Karpas-422 (cell line): ENCODE results near the gene UBE3B. TPM values are rescaled to one million over a fixed set of nuclear protein-coding genes. Genes with fewer than 3 reads are reported as not detected.

Experiments used
- DNase-seq: peaks from one replicate; pipeline ENCODE4 v3.0.0-alpha.2; 2015
- H2AFZ ChIP-seq: fragments of 200-600 bp; sonication (generic); 2 replicates; pipeline ENCODE4 v1.6.1; 2014; ENCODE audit warnings: antibody characterized with exemption, low read length, mixed read lengths
- H3K27ac ChIP-seq: fragments of 200-600 bp; sonication (generic); 2 replicates; pipeline ENCODE4 v1.5.1; 2014; ENCODE audit warnings: mild to moderate bottlenecking, low read length, moderate library complexity
- H3K27me3 ChIP-seq: fragments of 200-600 bp; sonication (generic); 2 replicates; pipeline ENCODE4 v1.6.1; 2014; ENCODE audit warnings: low read length, mixed read lengths
- H3K36me3 ChIP-seq: fragments of 200-600 bp; sonication (generic); 2 replicates; pipeline ENCODE4 v1.6.1; 2014; ENCODE audit warnings: low read length, mixed read lengths; ENCODE audit not compliant: insufficient read depth
- H3K4me1 ChIP-seq: fragments of 200-600 bp; sonication (generic); 2 replicates; pipeline ENCODE4 v1.6.1; 2014; ENCODE audit warnings: mild to moderate bottlenecking, low read length, mixed read lengths
- H3K4me2 ChIP-seq: fragments of 200-600 bp; sonication (generic); 2 replicates; pipeline ENCODE4 v1.6.1; 2014; ENCODE audit warnings: low read length, low read depth, mild to moderate bottlenecking; ENCODE audit not compliant: poor library complexity, severe bottlenecking
- H3K4me3 ChIP-seq: fragments of 200-600 bp; sonication (generic); 2 replicates; pipeline ENCODE4 v1.5.1; 2014; ENCODE audit warnings: mild to moderate bottlenecking, antibody characterized with exemption, low read length, mixed read lengths
- H3K79me2 ChIP-seq: fragments of 200-600 bp; sonication (generic); 2 replicates; pipeline ENCODE4 v1.6.1; 2014; ENCODE audit warnings: mild to moderate bottlenecking, low read length, mixed read lengths
- H3K9ac ChIP-seq: fragments of 200-600 bp; sonication (generic); 2 replicates; pipeline ENCODE4 v1.6.0; 2014; ENCODE audit warnings: low read length
- H3K9me2 ChIP-seq: fragments of 200-600 bp; sonication (generic), shearing (Covaris generic); replicated peaks from 2 replicates; pipeline ENCODE4 v1.6.0; 2014; ENCODE audit warnings: mild to moderate bottlenecking, low read length, moderate library complexity; ENCODE audit not compliant: insufficient read depth
- H3K9me3 ChIP-seq: fragments of 300-700, 200-600 bp; sonication (generic); 2 replicates; pipeline ENCODE4 v1.6.1; 2014; ENCODE audit warnings: low read length, mixed read lengths
- H4K20me1 ChIP-seq: fragments of 200-600 bp; sonication (generic); 2 replicates; pipeline ENCODE4 v1.6.1; 2014; ENCODE audit warnings: mild to moderate bottlenecking, antibody characterized with exemption, low read length, low read depth; ENCODE audit not compliant: insufficient read depth
- total RNA-seq: library from RNA; depleted of rRNA; stranded (reverse); fragments of >200 nt; shearing (Covaris generic); gene quantifications from 2 replicates; pipeline ENCODE4 v1.2.3, GENCODE V29; 2014; ENCODE audit warnings: low replicate concordance

UBE3B gene
- total RNA-seq, 1 experiment from 2014 or later: 23.7 TPM

DNA sequence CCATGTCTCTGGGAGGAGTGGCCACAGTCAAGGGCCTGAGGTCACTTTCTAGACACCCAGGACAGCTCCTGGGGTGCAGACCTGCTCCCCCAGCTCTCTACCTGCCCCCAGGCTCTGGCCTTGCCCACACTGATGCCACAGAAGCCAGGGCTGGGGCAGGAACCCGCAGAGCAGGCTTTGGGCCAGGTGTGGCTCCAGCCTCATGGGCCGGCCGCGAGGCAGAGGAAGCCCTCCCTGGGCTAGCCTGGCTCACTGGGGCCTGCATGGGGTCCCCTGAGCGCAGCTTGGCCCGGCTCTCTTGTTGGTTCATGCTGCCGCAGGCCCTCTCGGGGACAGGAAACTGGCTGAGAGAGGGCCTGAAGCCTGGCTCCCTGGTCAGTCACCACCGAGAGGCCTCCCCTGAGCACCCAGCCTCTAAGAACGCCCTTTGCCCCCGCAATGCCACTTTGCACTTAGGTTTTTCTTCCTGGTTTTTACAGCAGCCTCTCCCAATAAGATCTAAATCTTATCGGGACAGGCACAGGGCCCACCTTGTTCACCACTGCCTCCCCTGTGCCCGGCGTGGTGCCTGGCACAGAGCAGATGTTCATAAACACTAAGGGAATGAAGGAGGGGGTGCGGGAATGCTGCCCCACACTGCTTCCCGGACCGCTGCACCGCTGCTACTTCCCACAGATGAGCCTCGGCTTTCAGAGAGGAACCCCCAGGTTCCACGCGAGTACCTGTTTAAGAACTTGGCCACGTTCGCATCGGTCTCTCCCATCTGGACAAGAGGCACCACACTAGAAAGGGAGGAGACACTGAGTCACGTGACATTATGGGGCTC is 81.2 kb downstream of the UBE3B start:
- Histone ChIP-seq H3K4me2 (no peak overlapping the region), H3K4me1 (no peaks in the 10 kb centered on the region), H3K4me3 (no peak overlapping the region), H4K20me1 (no peaks in the 10 kb centered on the region), H3K36me3 (peaks cover 12% of the 10 kb centered on the region; the same call in 1 of the 2 replicates), H3K9ac (no peak overlapping the region), H3K27ac (no peak overlapping the region), H3K79me2 (no peaks in the 10 kb centered on the region), H3K9me2 (no peaks in the 10 kb centered on the region), H2AFZ (no peak overlapping the region), H3K27me3 (no peaks in the 10 kb centered on the region), H3K9me3 (peaks cover 3% of the 10 kb centered on the region; the same call in 1 of the 2 replicates)
- DNase-seq: no peak

DNA sequence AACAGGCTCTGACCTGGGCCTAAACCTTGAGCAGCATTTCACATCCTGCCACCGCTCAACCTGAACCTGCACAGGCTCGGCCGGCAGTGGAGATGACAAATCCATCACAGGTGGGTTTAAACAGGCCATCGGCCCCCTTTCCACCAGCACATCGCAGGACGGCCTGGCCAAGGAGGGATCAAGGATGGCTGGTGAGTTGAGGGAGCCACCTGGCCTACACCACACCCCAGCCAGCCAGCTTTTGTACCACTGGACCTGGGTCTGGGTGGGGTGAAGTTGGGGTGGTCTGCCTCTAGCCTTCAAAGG is 81.7 kb downstream of the UBE3B start:
- H3K9me2 ChIP-seq: no peaks in the 10 kb centered on the region
- no peaks in the 10 kb centered on the region for H4K20me1 ChIP-seq
- H3K9ac ChIP-seq: no peak overlapping the region
- H2AFZ ChIP-seq: no peak overlapping the region
- no peak overlapping the region for H3K4me2 ChIP-seq
- H3K36me3 ChIP-seq: peaks cover 16% of the 10 kb centered on the region; the same call in 1 of the 2 replicates
- no peaks in the 10 kb centered on the region for H3K27me3 ChIP-seq
- no peak overlapping the region for H3K4me3 ChIP-seq
- peaks cover 3% of the 10 kb centered on the region; the same call in 1 of the 2 replicates for H3K9me3 ChIP-seq
- H3K4me1 ChIP-seq: no peaks in the 10 kb centered on the region
- H3K79me2 ChIP-seq: no peaks in the 10 kb centered on the region
- no peak for DNase-seq
- no peak overlapping the region for H3K27ac ChIP-seq

DNA sequence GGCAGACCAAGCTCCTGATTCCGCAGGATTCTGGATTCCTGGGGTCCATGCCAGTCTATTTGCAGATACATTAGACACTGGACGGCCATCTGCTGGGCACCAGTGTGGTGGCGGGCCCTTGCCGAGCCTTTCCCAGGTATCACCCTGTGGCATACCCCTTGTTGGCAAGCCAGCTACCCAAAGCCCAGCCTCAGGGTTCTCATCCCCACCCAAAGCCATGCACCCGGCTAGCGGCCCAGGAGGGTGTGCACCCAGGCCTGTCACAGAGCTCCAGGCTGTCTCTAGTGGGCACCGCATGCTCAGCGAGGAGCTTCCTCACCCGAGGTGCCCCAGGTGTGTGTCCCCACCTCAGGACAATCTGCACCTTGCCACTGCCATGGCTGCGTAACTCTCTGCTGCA is 82.2 kb downstream of the UBE3B start:
- H3K79me2 ChIP-seq: no peaks in the 10 kb centered on the region
- no peak overlapping the region for H3K9ac ChIP-seq
- H3K36me3 ChIP-seq: peaks cover 17% of the 10 kb centered on the region
- H4K20me1 ChIP-seq: no peaks in the 10 kb centered on the region
- H3K4me2 ChIP-seq: no peak overlapping the region
- H3K27ac ChIP-seq: no peak overlapping the region
- no peak overlapping the region for H2AFZ ChIP-seq
- H3K9me2 ChIP-seq: no peaks in the 10 kb centered on the region
- no peak for DNase-seq
- H3K27me3 ChIP-seq: no peaks in the 10 kb centered on the region
- H3K9me3 ChIP-seq: peaks cover 3% of the 10 kb centered on the region; the same call in 1 of the 2 replicates
- no peaks in the 10 kb centered on the region for H3K4me1 ChIP-seq
- H3K4me3 ChIP-seq: no peak overlapping the region

DNA sequence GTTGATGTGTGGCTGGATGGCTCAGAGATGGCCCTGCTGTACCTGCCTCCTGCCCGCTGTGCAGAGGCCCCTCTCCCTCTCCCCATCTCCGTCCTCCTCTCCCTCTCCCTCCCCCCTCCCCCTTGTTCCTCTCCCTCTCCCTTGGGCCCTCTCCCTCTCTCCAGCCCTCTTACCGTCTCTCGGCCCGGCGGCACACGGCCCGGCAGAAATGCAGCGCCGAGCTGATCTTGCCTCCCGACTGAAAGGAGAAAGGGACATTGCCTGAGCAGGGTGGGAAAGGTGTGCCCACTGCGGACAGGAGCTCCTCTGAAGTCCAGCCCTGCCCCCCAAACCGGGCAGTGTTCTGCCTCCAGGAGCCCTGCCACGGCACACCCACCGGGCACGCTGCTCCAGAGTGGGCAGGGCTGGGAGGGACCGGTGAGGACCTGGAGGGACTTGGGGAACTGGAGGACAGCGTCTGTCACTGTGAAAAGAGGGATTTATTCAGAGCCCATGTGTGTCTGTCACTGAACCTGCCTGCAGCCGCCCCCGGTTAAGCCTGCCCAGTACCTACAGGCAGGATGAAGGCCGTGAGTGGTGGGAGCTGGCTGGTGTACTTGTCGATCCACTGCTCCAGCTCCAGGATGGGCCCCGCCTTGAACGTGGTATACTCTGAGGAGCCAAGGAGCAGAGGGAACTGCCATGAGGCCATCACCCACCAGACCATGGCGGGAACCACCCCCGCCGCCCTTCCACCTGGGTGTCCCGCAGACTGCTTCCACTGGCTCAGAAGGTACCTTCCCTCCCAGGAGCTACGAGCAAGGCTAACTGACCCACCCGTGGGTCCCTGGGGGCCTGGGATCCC is 83.7 kb downstream of the UBE3B start:
- no peaks in the 10 kb centered on the region for H3K79me2 ChIP-seq

DNA sequence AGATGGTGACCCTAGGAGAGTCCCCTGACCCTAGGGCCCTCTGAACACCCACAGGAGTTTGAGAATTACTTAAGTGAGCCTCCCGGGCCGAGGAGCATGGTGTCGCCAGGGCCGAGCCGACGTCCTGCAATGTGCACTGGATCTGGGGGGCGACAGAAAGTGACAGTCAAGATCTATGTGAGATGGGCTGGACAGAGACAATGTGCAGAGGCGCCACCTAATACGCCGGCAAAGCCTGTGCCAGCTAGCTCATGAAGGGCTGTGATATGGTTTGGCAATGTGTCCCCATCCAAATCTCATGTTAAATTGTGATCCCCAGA is 84.2 kb downstream of the UBE3B start:
- Histone ChIP-seq H4K20me1 (no peaks in the 10 kb centered on the region), H3K27me3 (no peaks in the 10 kb centered on the region), H3K4me1 (no peaks in the 10 kb centered on the region), H3K9me2 (no peaks in the 10 kb centered on the region), H3K36me3 (peaks cover 25% of the 10 kb centered on the region), H3K4me3 (no peak overlapping the region), H3K27ac (no peak overlapping the region), H3K9ac (no peak overlapping the region), H3K9me3 (peaks cover 3% of the 10 kb centered on the region; the same call in 1 of the 2 replicates), H2AFZ (no peak overlapping the region), H3K79me2 (no peaks in the 10 kb centered on the region), H3K4me2 (no peak overlapping the region)
- no peak for DNase-seq

More for the DNA sequence above, 83.7 kb downstream of the UBE3B start:
- Histone ChIP-seq H3K4me3 (no peak overlapping the region), H3K9me2 (no peaks in the 10 kb centered on the region), H3K9ac (no peak overlapping the region), H3K4me2 (no peak overlapping the region), H3K27me3 (no peaks in the 10 kb centered on the region), H3K4me1 (no peaks in the 10 kb centered on the region), H3K36me3 (peaks cover 25% of the 10 kb centered on the region), H3K27ac (no peak overlapping the region), H4K20me1 (no peaks in the 10 kb centered on the region), H3K9me3 (peaks cover 3% of the 10 kb centered on the region; the same call in 1 of the 2 replicates), H2AFZ (no peak overlapping the region)
- DNase-seq: no peak

DNA sequence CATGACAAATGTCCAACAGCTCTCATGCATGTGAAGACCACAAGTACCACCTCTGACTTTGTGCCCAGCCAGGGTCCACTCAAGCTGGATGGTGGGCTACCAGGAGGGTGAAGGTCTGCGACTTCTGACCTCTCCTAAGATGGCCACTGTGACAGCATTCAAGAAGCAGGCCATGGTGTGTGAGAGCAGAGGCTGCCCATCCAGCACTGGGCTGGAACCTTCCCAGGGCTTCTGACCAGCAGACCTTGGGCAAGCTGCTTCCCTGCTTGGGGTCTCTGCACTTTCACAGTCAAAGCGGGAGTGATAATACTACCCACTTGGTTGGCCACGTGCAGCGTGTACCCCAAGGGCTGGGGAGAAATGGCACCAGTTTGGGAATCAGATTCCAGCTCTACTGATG is 85.4 kb downstream of the UBE3B start:
- no peak overlapping the region for H3K9ac ChIP-seq
- H2AFZ ChIP-seq: no peak overlapping the region
- H3K4me3 ChIP-seq: no peak overlapping the region
- H3K9me3 ChIP-seq: peaks cover 3% of the 10 kb centered on the region; the same call in 1 of the 2 replicates
- H3K4me2 ChIP-seq: no peak overlapping the region
- H3K79me2 ChIP-seq: no peaks in the 10 kb centered on the region
- H3K27ac ChIP-seq: no peak overlapping the region
- no peaks in the 10 kb centered on the region for H3K9me2 ChIP-seq
- H4K20me1 ChIP-seq: no peaks in the 10 kb centered on the region
- no peaks in the 10 kb centered on the region for H3K27me3 ChIP-seq
- DNase-seq: no peak
- no peaks in the 10 kb centered on the region for H3K4me1 ChIP-seq
- peaks cover 25% of the 10 kb centered on the region for H3K36me3 ChIP-seq

DNA sequence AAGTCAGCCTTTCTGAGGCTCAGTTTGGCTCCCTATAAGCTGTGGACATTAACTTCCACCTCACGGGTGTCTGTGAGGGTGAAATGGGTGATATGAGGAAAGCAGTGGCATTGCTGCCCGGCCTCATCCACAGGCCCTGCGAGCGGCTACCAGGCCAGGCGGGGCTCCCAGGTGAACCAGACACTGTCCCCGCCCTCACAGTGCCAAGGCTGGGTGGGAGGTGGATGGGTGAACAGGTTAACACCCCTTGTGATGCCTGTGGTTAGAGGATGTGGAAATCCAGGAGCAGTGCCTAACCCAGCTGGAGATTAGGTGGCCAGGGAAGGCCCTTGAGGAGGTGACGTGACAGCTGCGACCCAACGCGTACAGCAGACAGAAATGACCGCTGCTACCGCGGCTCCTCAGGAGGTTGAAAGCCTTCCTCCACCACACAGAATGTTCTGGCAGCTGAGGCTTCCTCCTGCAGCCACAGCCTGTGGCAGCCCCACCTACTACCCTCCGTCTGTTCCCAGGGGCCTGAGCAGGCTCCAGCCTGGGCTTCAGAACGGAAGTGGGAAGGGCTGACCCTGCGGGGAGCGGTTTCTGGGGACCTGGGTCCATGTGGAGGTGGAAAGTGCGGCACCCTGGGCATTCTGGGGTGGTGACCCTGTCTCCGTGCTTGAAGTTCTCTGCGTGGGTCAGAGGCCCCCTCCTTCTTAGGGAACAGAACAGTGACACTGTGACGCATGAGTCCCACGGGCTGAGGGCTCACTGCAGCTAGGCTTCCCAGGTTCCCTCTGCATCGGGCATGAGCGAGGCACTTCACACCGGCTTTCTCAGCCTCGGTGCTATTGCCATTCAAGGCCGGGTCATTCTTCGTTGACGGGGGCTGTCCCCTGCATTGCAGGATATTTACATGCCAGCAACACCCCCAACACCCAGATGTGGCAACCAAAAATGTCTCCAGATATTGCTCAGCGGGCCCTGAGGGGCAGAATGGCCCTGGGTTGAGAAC is 86.2 kb downstream of the UBE3B start:
- H4K20me1 ChIP-seq: no peaks in the 10 kb centered on the region
- no peak overlapping the region for H3K27ac ChIP-seq
- no peak for DNase-seq
- no peak overlapping the region for H3K9ac ChIP-seq
- H3K36me3 ChIP-seq: peaks cover 29% of the 10 kb centered on the region
- H3K4me3 ChIP-seq: no peak overlapping the region
- no peaks in the 10 kb centered on the region for H3K9me2 ChIP-seq
- no peak overlapping the region for H3K4me2 ChIP-seq
- no peak overlapping the region for H2AFZ ChIP-seq
- no peaks in the 10 kb centered on the region for H3K4me1 ChIP-seq
- no peaks in the 10 kb centered on the region for H3K27me3 ChIP-seq
- no peaks in the 10 kb centered on the region for H3K79me2 ChIP-seq
- H3K9me3 ChIP-seq: peaks cover 3% of the 10 kb centered on the region; the same call in 1 of the 2 replicates
